Pons (tissue), 1 donor: ENCODE measurements around the gene ZNF438.

Experiments used
- DNase-seq: peaks from one replicate; pipeline ENCODE4 v3.0.0-alpha.2; 2016; ENCODE audit warnings: low spot score

Gene ZNF438

GRCh38 chr10:31011017-31011664 lies 20.5 kb downstream of the ZNF438 start:
- DNase-seq = no peak

GRCh38 chr10:31010062-31010461 lies 21.6 kb downstream of the ZNF438 start:
- no peak for DNase-seq

GRCh38 chr10:31005895-31006294 lies 25.8 kb downstream of the ZNF438 start:
- no peak for DNase-seq

GRCh38 chr10:31004611-31005193 lies 27.0 kb downstream of the ZNF438 start:
- no peak for DNase-seq

GRCh38 chr10:31001740-31002139 lies 29.9 kb downstream of the ZNF438 start:
- DNase-seq = no peak

- DNase-seq = no peak
Observed at GRCh38 chr10:31000867-31001266, 30.8 kb downstream of the ZNF438 start.

- DNase-seq = no peak
Observed at GRCh38 chr10:31000071-31000782, 31.4 kb downstream of the ZNF438 start.

GRCh38 chr10:30999070-30999712 lies 32.5 kb downstream of the ZNF438 start:
- DNase-seq = peak; percentile 37

GRCh38 chr10:30997536-30998235 lies 34.0 kb downstream of the ZNF438 start:
- no peak for DNase-seq

GRCh38 chr10:30996481-30997005 lies 35.1 kb downstream of the ZNF438 start:
- no peak for DNase-seq

- DNase-seq = no peak
Observed at GRCh38 chr10:30995081-30995770, 36.4 kb downstream of the ZNF438 start.

GRCh38 chr10:30993155-30993554 lies 38.5 kb downstream of the ZNF438 start:
- no peak for DNase-seq

GRCh38 chr10:30992681-30993080 lies 39.0 kb downstream of the ZNF438 start:
- no peak for DNase-seq

GRCh38 chr10:30991647-30992011 lies 40.0 kb downstream of the ZNF438 start:
- DNase-seq = no peak

GRCh38 chr10:30990971-30991646 lies 40.6 kb downstream of the ZNF438 start:
- DNase-seq = no peak

GRCh38 chr10:30990351-30990750 lies 41.3 kb downstream of the ZNF438 start:
- DNase-seq = no peak

GRCh38 chr10:30988831-30989435 lies 42.7 kb downstream of the ZNF438 start:
- DNase-seq = no peak

- DNase-seq = no peak
Observed at GRCh38 chr10:30987463-30987862, 44.2 kb downstream of the ZNF438 start.

GRCh38 chr10:30986053-30986555 lies 45.6 kb downstream of the ZNF438 start:
- DNase-seq = no peak

GRCh38 chr10:30985512-30985911 lies 46.2 kb downstream of the ZNF438 start:
- no peak for DNase-seq
